ENCODE results near the gene AFDN.

Gene AFDN

GRCh38 chr6:167781066-167781767, 45.5 kb upstream of the AFDN start:
- H3K4me1 ChIP-seq (ENCODE audit: insufficient read depth, poor library complexity, severe bottlenecking) = no peaks in the 10 kb centered on the region
- ATAC-seq (ENCODE audit: low read depth) (peak; percentile 42; the same call in 1 of the 3 replicates), DNase-seq (ENCODE audit: low spot score) (no peak)
- H3K4me3 ChIP-seq (ENCODE audit: severe bottlenecking) = no peak overlapping the region
- H3K27me3 ChIP-seq (ENCODE audit: insufficient read depth, poor library complexity, severe bottlenecking) = no peaks in the 10 kb centered on the region
- no peaks in the 10 kb centered on the region for H3K36me3 ChIP-seq (ENCODE audit: low read depth)
- no peak overlapping the region for H3K27ac ChIP-seq (ENCODE audit: poor library complexity, severe bottlenecking)
- no peaks in the 10 kb centered on the region for H3K9me3 ChIP-seq (ENCODE audit: severe bottlenecking)
- TF ChIP-seq CTCF (IDR thresholded peaks at IDR 0.05; ENCODE audit: poor library complexity, severe bottlenecking) = no peak

- Histone ChIP-seq H3K9me3 (ENCODE audit: severe bottlenecking) (no peaks in the 10 kb centered on the region), H3K27ac (ENCODE audit: poor library complexity, severe bottlenecking) (no peak overlapping the region), H3K4me1 (ENCODE audit: insufficient read depth, poor library complexity, severe bottlenecking) (no peaks in the 10 kb centered on the region), H3K4me3 (ENCODE audit: severe bottlenecking) (no peak overlapping the region), H3K36me3 (ENCODE audit: low read depth) (no peaks in the 10 kb centered on the region), H3K27me3 (ENCODE audit: insufficient read depth, poor library complexity, severe bottlenecking) (no peaks in the 10 kb centered on the region)
- no peak for TF ChIP-seq CTCF (IDR thresholded peaks at IDR 0.05; ENCODE audit: poor library complexity, severe bottlenecking)
- no peak for DNase-seq (ENCODE audit: low spot score)
- no peak for ATAC-seq (ENCODE audit: low read depth)
Measured at GRCh38 chr6:167781868-167782267, 44.8 kb upstream of the AFDN start.

- no peak for DNase-seq (ENCODE audit: low spot score)
Measured at GRCh38 chr6:167782698-167783517, 43.8 kb upstream of the AFDN start.

GRCh38 chr6:167786853-167787675, 39.6 kb upstream of the AFDN start:
- no peaks in the 10 kb centered on the region for H3K27me3 ChIP-seq (ENCODE audit: insufficient read depth, poor library complexity, severe bottlenecking)
- no peak overlapping the region for H3K4me3 ChIP-seq (ENCODE audit: severe bottlenecking)
- no peak for DNase-seq (ENCODE audit: low spot score)
- H3K36me3 ChIP-seq (ENCODE audit: low read depth) = no peaks in the 10 kb centered on the region
- H3K9me3 ChIP-seq (ENCODE audit: severe bottlenecking) = no peaks in the 10 kb centered on the region
- peaks cover 4% of the 10 kb centered on the region for H3K4me1 ChIP-seq (ENCODE audit: insufficient read depth, poor library complexity, severe bottlenecking)
- no peak overlapping the region for H3K27ac ChIP-seq (ENCODE audit: poor library complexity, severe bottlenecking)
- TF ChIP-seq CTCF (IDR thresholded peaks at IDR 0.05; ENCODE audit: poor library complexity, severe bottlenecking) = no peak
- ATAC-seq (ENCODE audit: low read depth) = no peak

More at GRCh38 chr6:167782698-167783517, 43.8 kb upstream of the AFDN start:
- Histone ChIP-seq H3K9me3 (ENCODE audit: severe bottlenecking) (no peaks in the 10 kb centered on the region), H3K4me1 (ENCODE audit: insufficient read depth, poor library complexity, severe bottlenecking) (no peaks in the 10 kb centered on the region), H3K4me3 (ENCODE audit: severe bottlenecking) (no peak overlapping the region), H3K27me3 (ENCODE audit: insufficient read depth, poor library complexity, severe bottlenecking) (no peaks in the 10 kb centered on the region), H3K36me3 (ENCODE audit: low read depth) (no peaks in the 10 kb centered on the region), H3K27ac (ENCODE audit: poor library complexity, severe bottlenecking) (no peak overlapping the region)
- no peak for ATAC-seq (ENCODE audit: low read depth)
- no peak for TF ChIP-seq CTCF (IDR thresholded peaks at IDR 0.05; ENCODE audit: poor library complexity, severe bottlenecking)
